HepG2 (cell line): ENCODE results near the gene LDLR. TPM values are rescaled to one million over a fixed set of nuclear protein-coding genes. Genes with fewer than 3 reads are reported as not detected.

ENCODE experiments used
- ARID5B ChIP-seq: IDR thresholded peaks from 2 replicates; pipeline ENCODE4 v1.4.0; 2020; ENCODE audit warnings: mild to moderate bottlenecking, missing genetic modification reagents
- CBFB ChIP-seq: sonication (generic); formaldehyde crosslinking; IDR thresholded peaks from 2 replicates; pipeline ENCODE4 v1.4.0; 2020; ENCODE audit warnings: missing genetic modification reagents
- FOXA1 ChIP-seq, 2 experiments: fragments of 450-650 bp in 1 of 2; sonication (generic) in 1 of 2; formaldehyde crosslinking in 1 of 2; IDR thresholded peaks; 2 replicates each; pipeline versions ENCODE4 v1.4.0 to v1.6.1; 2016 to 2020; ENCODE audit warnings: missing genetic modification reagents in 1 of 2
- HOXD1 ChIP-seq: sonication (generic); formaldehyde crosslinking; IDR thresholded peaks from 2 replicates; pipeline ENCODE4 v1.5.0; 2020; ENCODE audit warnings: missing genetic modification reagents
- NR2F1 ChIP-seq, 2 experiments: fragments of 450-650 bp in 1 of 2; formaldehyde crosslinking in 1 of 2; IDR thresholded peaks; 2 replicates each; pipeline versions ENCODE4 v1.5.0 to v1.6.1; 2016 to 2020; ENCODE audit warnings: mild to moderate bottlenecking in 1 of 2, missing compliant biosample characterization in 1 of 2, missing genetic modification reagents in 1 of 2, moderate library complexity in 1 of 2
- RBFOX2 ChIP-seq: fragments of 200-400 bp; formaldehyde crosslinking; IDR thresholded peaks from 2 replicates; pipeline ENCODE4 v1.6.1; 2017; ENCODE audit warnings: low read depth, mild to moderate bottlenecking, low read length
- RFX1 ChIP-seq: fragments of 450-650 bp; IDR thresholded peaks from 2 replicates; pipeline ENCODE4 v1.6.1; 2017
- UBTF ChIP-seq: sonication (generic); formaldehyde crosslinking; IDR thresholded peaks from 2 replicates; pipeline ENCODE4 v1.4.0; 2020; ENCODE audit warnings: mild to moderate bottlenecking, missing genetic modification reagents
- ZBTB33 ChIP-seq: sonication (generic); formaldehyde crosslinking; IDR thresholded peaks from 2 replicates; pipeline ENCODE4 v1.4.0; 2020; ENCODE audit warnings: missing genetic modification reagents
- ZBTB44 ChIP-seq: sonication (generic); formaldehyde crosslinking; IDR thresholded peaks from 2 replicates; pipeline ENCODE4 v1.4.0; 2020; ENCODE audit warnings: missing genetic modification reagents
- ZNF543 ChIP-seq: sonication (generic); formaldehyde crosslinking; IDR thresholded peaks from 2 replicates; pipeline ENCODE4 v1.4.0; 2020; ENCODE audit warnings: mild to moderate bottlenecking, missing genetic modification reagents
- ZNF687 ChIP-seq: sonication (generic); formaldehyde crosslinking; IDR thresholded peaks from 2 replicates; pipeline ENCODE4 v1.5.1; 2020; ENCODE audit warnings: mild to moderate bottlenecking, missing genetic modification reagents, moderate library complexity
- ZNF883 ChIP-seq: sonication (generic); formaldehyde crosslinking; IDR thresholded peaks from 2 replicates; pipeline ENCODE4 v1.5.1; 2020; ENCODE audit warnings: mild to moderate bottlenecking, missing genetic modification reagents; ENCODE audit errors: not compliant biosample characterization
- polyA plus RNA-seq, 8 experiments: library from polyadenylated mRNA; depleted of rRNA in 3 of 8; stranded (reverse) in 7 of 8; unstranded in 1 of 8; fragments of >200 nt; fragmentation: Illumina TruSeq in 4 of 8; extraction: Trizol in 4 of 8; gene quantifications; 2 replicates each; pipeline versions ENCODE4 v1.2.1 to v1.2.3, GENCODE V29; 2011 to 2016; ENCODE audit warnings: low read depth in 4 of 8, missing spikeins in 1 of 8, mixed read lengths in 1 of 8; ENCODE audit not compliant: insufficient read depth in 1 of 8
- total RNA-seq, 5 experiments: library from RNA; depleted of rRNA; stranded (reverse); fragments of >200 nt; fragmentation: Illumina TruSeq; extraction: Trizol; gene quantifications; 2 replicates each; pipeline ENCODE4 v1.2.3, GENCODE V29; 2016; ENCODE audit warnings: low read depth in 1 of 5

LDLR gene
- total and polyA plus RNA-seq, 2 of the 13 experiments (the other 11 are each of a cell fraction or from before 2014, with no cell fraction given), result 51.6 to 92.5 TPM

- TF ChIP-seq UBTF (peak; percentile 21; the same call in 1 of the 2 replicates), RFX1 (no peak), CBFB (no peak), HOXD1 (no peak), RBFOX2 (0 out of 2 replicates have a peak, but pooled peaks have one; percentile 28), ZBTB44 (no peak), ZNF687 (CRISPR knock-in tag) (peak; percentile 13; the same call in 1 of the 2 replicates), ZBTB33 (no peak), ARID5B (CRISPR knock-in tag) (0 out of 2 replicates have a peak, but pooled peaks have one; percentile 16), NR2F1 (CRISPR knock-in tag; IDR thresholded peaks at IDR 0.05) (no peak), FOXA1 (IDR thresholded peaks at IDR 0.05) (no peak), FOXA1 (CRISPR knock-in tag; IDR thresholded peaks at IDR 0.05) (peak; percentile 47), ZNF883 (CRISPR knock-in tag) (no peak), ZNF543 (0 out of 2 replicates have a peak, but pooled peaks have one; percentile 68)
- TF ChIP-seq, all 625 proteins: peak for 38
Measured at GRCh38 chr19:11138601-11139300, 49.5 kb downstream of the LDLR start (continued).
